Activated gamma-delta T cell treated with anti-CD3 and anti-CD28 coated beads, Interleukin-2, amount 50 U/mL, for 16 hours (primary cell): ENCODE results near the gene DCXR.

ENCODE experiments used
- DNase-seq: peaks from one replicate; pipeline ENCODE4 v3.0.0-alpha.2; 2020; ENCODE audit warnings: low read depth

DCXR gene

DNA sequence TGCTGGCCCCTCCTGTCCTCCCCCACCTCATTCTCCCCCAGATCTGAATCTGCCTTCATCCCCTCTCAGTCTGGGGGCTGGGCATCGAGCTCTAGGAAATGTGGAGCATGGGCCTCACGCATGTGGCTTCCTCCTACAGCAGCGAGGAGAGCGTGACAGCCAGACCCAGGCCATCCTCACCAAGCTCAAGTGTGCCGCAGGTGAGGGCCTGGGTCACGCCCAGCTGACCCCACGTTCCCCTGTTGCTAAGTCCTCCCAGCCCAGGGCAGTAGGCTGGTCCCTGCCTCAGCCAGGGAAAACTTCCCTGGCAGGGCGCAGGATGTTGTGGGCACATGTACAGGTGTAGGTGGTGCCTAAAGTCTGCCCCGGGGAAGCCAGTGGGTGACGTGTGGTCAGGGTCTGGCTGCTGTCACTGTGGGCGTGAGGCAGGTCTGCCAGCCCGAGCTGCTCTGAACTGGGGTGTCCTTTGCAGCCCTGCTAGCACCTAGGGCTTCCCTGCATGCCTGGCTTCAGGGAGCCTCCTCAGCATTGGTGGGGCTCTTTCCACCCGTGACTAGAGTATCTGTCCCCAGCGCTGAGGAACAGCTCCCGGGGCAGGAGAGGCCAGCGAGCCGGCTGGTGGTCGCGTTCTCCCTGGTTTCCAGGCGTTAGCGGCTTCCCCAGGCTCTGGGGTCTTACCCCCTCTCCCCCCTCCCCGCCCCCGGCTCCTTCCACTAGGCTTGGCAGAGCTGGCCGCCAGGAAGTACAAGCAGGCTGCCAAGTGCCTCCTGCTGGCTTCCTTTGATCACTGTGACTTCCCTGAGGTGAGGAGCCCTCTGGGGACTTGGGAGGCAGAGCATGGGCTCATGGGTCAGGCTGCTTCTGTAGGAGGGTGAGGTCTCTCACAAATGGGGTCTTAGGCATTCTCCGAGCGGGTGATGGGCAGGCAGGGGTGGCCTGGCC is 17.8 kb upstream of the DCXR start:
- no peak for DNase-seq

DNA sequence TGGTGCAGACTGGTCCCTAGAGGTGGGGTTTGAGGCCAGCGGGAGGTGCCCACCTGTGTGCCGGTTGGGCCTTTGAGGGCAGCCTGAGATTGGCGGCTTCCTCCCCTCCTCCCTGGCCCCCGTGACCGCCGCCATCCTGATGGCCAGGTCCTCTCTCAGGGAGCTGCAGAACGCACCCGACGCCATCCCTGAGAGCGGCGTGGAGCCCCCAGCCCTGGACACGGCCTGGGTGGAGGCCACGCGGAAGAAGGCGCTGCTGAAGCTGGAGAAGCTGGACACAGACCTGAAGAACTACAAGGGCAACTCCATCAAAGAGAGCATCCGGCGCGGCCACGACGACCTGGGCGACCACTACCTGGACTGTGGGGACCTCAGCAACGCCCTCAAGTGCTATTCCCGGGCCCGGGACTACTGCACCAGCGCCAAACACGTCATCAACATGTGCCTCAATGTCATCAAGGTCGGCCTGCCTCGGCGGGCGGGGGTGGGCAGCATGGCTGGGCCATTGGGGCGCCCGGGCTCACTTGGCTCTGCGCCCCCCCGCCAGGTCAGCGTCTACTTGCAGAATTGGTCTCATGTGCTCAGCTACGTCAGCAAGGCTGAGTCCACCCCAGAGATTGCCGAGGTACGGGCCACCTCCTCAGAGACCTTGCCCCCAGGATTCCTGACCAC is 17.0 kb upstream of the DCXR start:
- no peak for DNase-seq

DNA sequence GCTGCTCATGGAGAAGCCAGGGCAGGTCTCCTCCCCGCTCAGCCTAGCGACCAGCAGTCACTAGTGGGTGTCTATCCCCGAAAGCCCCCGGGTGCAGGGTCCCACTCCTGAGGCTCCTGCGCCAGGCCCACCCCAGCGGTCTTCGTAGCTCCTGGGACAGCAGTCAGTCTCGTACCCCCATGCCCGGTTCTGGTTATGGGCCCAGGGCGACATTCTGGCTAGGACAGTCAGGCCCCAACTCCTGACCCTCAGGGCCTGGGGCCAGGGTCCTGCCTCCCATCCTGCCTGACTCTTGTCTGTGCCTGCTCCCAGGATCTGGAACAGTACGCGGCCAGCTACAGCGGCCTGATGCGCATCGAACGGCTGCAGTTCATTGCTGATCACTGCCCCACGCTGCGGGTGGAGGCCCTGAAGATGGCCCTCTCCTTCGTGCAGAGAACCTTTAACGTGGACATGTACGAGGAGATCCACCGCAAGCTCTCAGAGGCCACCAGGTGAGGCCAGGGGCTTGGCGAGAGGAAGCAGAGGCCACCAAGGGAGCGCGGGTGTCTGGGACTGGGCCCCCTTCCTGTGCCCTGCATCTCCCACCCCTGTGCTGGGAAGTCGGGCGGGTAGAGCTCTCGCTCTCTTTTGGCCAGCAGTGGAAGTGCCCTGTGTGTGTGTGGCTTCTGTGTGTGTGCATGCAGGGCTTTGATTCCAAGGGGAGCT is 16.2 kb upstream of the DCXR start:
- no peak for DNase-seq

DNA sequence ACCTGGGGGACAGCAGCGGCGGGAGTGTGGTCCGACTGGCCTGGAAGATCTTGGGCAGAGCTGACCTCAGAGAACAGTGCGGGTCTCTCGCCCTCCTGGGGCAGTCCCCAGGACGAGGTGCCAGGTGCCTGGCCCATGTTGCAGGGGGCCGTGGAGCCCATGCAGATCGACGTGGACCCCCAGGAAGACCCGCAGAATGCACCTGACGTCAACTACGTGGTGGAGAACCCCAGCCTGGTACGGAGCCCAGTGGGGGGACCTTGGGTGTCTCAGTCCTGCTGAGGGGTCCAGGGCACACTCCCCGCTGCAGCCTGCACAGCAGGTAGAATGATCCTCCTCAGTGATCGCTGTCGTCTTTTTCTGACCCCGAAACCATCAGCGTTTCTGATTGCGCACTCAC is 15.6 kb upstream of the DCXR start:
- no peak for DNase-seq

DNA sequence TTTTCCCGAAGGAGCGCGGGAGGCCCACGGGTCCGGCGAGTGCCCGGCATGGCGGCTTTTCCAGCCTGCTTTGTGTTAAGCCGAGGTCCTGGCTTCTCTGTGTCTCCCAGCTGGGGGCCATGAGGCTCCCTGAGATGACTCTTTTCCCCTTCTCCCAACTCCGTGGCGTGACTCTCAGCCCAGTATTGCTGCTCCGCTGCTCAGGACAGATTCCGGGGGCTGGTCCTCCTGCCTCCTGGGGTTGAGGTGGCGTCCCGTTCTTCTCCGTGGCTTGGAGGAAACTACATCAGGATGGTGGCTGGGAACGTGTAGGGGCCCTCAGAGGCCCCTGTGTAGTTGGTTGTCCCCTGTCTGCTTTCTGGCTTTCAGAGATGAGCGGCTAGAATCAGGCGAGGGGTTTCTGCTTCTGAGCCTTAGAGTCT is 15.2 kb upstream of the DCXR start:
- no peak for DNase-seq

DNA sequence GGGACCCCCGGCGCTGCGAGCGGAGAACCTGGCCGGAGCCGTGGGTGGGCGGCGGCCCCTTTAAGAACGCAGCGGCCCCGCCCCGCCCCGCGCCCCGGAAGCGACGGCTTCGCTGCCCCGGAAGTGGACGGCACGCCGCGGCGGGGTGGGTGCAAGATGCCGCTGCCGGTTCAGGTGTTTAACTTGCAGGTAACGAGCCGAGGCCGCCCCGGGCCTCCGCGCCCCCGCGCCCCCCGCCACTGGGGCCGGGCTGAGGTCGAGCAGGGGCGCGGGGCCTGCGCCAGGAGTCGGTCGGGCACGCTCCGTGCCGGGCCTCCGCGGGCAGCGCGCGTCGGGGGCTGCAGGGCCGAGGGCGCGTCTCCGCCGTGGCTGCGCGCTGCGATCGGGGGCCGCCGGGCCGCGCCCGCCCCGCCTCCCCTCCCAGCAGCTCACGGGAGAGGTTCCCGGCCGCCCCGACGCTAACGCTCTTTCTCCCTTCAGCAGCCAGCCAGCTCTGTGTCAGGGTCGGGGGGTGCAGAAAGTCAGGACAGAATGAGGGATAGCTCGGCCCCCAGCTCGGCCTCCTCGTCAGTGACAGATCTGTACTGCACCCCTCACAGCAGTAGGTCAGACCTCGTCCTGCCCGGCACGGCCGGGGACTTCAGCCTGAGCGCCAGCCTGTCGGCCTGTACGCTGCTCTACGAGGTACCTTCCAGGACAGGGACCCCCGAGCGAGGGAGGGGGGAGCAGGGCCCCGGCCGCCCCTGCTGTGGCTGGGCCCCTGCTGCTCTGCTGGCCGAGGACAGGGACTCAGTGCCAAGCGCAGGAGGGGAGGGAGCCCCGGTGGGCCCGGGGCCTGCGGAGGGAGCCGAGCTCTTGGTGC is 14.5 kb upstream of the DCXR start, which contains the start of the genes GPS1 and RFNG:
Gene GPS1 (plus strand): TSS at position 123 of the 862 bp plus-strand sequence. CDS start 34 bp downstream, at position 157.
Gene RFNG (minus strand): TSS at position 36 of the 862 bp plus-strand sequence. CDS start 45 bp downstream, outside the sequence.
- peak; percentile 73 for DNase-seq

DNA sequence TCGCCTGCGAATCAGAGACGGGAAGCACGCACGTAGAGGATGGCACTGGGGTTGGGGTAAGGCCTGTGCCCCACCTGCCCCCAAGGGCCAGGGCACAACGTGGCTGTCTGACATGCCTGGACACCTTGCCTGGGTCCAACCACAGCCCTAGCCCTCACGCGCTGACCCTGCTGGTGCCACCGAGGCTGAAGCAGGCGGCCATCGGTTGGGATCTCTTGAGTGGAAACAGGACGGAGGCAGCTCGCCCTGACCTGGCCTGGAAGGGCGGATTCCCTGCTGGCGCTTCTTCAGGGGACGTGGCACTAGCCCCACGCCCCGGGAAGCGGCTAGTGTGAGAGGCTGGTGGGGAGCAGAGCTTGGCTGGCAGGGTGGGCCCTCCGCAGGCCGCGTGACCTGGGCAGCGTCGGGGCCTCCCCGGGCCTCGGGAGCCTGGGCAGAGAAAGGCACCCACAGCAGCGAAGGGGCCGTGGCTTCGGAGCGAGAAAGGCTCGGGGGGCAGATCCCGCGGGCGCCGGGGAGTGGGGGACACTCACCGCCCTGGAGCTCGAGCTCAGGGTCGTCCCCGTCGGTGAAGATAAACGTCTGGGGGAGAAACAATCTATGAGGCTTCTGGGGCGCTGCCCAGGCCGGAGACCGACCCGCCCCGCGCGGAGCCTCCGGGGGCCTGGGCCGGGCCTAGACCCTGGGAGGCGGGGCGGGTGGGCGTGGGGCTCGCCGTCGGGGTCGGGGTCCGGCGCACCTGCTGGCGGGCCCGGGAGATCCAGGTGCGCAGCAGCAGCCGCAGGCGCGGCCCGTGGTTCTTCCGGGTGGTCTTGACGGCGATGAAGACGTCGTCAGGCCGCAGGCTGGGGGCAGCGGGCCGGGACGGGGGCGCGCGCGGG is 13.5 kb upstream of the DCXR start:
- no peak for DNase-seq

DNA sequence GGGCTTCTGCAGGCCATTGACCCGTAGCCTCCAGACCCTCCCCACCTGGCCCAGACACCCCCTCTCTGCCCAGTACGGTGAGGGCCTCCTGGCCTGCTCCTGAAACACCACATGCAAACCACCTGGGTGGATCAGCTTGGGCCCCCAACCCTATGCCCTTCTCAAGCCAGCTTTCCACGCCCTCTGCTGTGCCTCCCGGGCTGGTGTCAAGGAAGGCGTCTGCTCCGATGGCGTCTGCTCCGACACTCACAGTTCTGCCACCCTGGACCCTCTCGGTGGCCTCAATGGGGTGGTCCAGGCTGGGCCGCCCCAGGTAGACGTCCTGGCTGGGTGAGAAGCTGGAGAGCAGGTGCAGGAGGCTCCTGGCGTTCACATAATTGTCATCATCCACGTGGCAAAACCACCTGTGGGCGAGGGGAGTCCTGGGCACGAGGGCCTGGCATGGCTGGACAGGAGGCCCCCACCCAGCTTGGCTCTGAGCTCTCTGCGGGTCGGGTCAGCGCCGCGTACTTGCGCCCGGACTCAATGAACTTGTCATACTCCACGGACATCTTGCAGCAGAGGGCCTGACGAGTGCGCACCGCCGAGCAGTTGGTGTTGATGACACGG is 12.8 kb upstream of the DCXR start:
- DNase-seq = no peak

DNA sequence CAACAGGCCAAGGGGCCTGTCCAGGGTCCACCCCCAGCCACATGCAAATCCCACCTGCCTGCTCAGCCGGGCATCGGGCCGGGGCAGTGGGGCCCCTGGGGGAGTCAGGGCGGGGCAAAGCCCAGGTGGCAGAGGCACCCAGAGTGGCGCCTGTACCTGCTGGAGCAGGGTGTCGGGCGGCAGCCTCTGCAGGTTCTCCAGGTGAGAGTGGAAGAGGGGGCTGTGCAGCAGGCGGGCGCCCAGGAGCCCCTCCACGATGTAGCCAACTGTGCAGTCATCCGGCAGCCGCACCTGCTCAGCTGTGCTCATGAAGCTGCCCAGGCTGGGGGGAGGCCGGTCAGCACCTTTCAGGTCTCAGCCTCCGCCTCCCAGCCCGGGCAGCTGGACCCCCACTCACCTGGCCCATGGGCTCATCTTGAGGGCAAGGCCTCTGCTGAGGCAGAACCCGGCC is 12.0 kb upstream of the DCXR start:
- no peak for DNase-seq

DNA sequence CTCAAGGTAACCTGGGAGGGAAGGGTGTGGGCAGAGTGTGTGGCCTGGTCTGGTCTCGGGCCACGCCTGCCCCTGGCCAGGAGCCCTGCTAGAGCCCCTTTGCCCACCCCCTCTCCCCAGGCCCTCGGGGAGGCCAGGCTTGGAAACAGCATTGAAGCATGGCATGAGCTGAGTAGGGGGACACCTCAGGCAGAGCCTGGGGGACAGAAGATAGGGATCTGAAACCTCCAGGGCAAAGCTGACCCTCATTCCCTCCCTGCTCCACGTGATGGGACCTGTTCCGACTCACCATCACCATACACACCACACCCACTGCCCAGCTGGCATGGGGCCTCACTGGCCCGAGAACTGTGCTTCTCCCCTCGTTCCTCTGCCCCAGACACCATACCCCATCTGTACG is 11.6 kb upstream of the DCXR start:
- DNase-seq = no peak

DNA sequence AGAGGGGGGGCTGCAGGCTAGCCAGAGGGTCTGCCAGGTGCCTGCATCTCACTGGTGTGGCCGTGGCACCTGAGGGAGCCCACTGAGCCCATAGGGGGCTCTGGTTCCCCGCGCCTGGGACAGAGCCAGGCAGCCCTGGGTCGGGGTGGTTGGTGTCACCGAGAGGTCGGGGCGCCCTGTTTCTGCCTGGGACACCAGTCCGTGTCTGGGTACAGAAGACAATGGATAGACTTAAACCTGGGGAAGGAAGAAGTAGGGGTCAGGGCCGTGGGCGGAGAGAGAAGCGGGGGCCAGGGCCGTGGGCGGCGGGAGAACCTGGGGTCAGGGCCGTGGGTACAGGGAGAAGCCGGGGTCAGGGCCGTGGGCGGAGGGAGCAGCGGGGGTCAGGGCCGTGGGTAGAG is 11.1 kb upstream of the DCXR start:
- no peak for DNase-seq

DNA sequence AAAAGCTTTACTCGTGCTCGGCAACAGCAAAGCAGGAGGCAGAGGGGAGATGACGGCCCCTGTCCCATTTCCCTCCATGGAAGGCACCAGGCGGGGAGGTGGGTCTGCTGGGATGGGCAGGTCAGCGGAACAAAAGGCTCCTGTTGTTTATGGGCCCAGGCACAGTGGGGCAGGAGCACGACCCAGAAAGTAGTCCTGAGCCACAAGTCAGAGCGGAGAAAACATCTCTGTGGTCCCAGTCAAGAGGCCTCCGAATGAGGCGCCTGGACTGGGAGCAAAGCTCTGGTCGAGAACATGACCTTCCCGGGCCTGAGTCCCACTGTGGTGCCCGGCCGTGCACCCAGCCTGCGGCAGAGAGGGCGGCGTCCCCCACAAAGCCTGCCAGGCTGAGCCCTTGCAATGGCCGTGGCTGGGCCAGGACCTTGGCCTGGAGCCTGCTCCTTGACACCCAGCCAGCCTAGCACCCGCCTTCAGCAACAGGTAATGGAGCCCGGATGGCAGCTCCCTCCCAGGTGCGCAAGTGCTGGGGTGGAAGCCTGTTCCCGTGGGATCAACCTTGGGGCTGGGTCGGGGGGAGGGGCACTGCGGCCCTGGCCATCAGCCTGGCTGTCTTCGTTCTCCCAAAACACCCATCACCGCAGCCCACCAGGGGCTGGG is 10.5 kb upstream of the DCXR start:
- no peak for DNase-seq

DNA sequence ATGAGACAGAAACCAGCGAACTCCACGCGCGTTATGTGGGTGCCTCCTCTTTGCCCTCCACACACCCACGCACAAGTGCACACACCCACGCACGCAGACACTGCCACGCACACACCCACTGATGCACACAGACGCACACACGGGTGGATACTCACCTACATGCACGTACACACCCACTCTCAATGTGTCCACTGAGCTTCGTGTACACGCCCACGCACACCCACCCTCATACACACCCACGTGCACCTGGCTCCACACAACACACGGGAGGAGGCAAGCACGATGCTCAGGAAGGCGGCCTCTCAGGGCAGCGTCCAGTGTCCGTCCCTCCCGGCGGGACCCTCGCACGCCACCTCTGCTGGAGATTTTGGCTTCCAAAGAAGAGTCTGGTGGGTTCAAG is 9.9 kb upstream of the DCXR start:
- DNase-seq = no peak

DNA sequence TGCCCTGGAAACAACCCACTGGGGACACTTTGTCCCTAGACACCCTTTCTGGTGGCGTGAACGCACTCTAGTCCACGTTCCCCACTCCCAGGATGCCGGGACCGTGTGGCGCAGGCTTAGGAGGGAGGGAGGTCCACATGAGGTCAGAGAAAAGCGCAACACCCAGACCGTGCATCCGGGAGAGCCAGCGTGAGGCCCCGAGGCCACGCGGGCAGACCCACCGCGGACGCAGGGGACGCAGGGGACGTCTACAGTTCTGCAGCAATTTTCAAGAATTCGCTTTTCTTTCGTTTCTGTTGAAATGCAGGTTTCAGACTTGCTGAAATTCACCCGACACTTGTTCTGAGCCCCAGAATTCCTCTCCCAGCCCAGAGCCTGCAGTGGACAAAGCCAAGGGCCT is 9.4 kb upstream of the DCXR start:
- no peak for DNase-seq

DNA sequence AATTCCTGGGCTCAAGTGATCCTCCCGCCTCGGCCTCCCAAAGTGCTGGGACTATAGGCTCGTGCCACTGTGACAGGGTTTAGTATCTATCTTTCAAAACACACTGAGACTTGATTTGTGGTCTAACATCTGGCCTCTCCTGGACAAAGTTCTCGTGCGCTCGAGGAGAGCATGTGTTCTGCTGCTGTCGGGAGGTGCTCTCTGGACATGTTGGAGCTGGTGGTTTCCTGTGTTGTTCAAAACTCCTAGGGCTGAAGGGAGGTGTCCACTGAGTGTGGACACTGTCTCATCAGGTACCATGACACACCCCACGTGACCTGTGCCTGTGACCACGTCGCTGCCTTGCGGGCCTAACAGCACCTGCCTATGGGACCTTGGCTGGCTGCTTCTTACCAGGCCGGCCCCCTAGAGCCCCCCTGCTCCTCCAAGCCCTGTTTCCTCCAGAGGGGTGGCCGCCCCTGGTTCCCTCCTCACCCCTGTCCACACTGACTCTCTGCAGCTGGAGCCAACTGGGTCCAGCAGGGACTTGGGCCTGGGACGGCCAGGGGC is 8.5 kb upstream of the DCXR start:
- DNase-seq = no peak

DNA sequence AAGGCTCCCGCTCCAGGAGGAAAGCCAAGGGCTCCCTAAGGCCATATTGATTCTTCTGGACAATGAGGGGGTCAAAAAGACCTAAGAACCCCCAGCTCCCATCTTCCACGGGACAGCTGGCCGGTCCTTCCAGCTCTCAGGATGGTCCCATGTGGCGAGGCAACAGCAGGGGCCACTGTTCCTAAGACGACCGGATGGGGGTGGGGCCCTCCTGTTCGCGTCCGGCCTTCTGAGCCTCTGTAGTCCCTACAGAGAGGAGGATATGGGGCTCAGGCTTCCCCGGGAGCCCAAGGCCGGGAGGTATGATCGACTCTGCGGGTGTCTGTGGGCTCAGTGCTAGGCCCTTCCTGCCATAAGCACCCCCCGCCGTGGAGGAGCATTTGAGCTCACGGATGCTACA is 6.0 kb upstream of the DCXR start:
- DNase-seq = no peak

DNA sequence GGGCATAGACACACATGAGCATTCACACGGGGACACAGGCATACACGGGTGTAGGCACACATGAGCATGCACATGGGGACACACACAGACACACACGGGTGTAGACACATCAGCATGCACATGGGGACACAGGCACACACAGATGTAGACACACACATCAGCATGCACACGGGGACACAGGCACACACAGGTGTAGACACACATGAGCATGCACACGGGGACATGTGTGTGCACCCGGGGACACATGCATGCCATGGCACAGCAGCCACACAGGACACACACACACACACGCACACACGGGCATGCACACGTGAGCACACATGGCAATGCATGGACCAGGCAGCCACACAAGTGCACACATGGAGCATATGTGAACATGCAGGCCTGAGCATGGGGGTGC is 5.2 kb upstream of the DCXR start:
- no peak for DNase-seq

DNA sequence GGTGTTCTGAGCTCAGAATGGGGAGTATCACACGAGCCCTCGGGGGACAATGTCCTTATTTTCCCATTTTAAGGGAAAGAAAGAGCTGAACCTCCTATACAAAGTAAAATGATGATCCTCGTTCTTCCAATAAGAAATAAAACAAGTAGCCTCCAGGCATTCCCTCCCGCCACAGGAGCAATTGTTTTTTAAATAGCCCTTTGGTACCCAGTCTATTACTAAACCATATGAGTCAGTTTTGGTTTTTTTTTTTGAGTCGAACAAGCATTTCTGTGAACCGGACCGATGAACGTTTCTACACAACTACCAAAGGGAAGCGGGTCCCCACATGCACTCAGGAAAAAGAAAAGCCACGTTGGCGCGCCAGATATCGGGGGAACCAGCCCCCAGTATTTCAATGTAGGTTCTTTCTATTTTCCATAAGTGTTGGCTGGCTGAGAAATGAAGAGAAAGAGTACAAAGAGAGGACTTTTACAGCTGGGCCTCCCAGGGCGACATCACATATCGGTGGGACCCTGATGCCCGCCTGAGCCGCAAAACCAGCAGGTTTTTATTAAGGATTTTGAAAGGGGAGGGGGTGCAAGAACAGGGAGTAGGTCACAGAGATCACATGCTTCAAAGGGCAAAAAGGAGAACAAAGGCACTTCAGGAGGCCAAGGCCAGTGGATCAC is 3.8 kb upstream of the DCXR start:
- DNase-seq = no peak
